Measurements from ENCODE around the gene PTGER2.

DNA sequence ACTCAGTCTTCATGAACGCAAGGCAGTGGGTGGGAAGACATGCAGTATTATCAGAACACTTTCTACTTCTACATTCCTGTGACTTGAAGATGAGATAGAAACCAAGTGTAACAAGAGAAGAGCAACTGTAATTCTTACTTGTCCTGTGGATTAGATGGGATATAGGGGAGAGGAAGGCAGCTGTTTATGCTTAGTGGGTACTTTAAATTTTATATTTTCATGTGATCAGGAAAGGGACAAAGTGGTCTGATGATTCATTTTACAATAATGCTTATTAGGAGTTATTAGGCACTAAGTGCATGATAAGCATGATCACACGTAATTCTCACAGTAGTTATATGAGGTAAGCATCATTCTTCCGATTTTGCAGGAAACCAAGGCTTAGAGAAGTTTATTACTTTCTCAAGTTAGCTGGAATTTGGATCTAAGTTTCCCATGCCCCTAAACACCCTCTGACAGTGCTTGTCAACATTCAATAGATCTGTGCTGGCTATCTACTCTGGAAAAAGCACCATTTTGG, 52.7 kb downstream of the PTGER2 start:
- TF ChIP-seq ZNF274 (IDR thresholded peaks at IDR 0.05; ENCODE audit: low read depth, low read length) (no peak), SUZ12 (IDR thresholded peaks at IDR 0.05; ENCODE audit: extremely low read depth, insufficient read depth, insufficient read length) (no peak), YY1 (IDR thresholded peaks at IDR 0.05; ENCODE audit: insufficient read depth, insufficient read length) (no peak)

All from NT2/D1 (cell line).